Activated B cell treated with CpG ODN at 0.5 μM for 24 hours (primary cell): Measurements from ENCODE around the gene SRSF9. TPM values are rescaled to one million over a fixed set of nuclear protein-coding genes. Genes with fewer than 3 reads are reported as not detected.

Source experiments
- ATAC-seq: fragments of 200-7000 bp; cut with Tn5 transposase; one replicate; pipeline ENCODE4 v1.10.0; 2021; ENCODE audit warnings: low read depth, mild to moderate bottlenecking, moderate library complexity
- CTCF ChIA-PET: fragments of 350-600 bp; sonication (Branson Sonifier 250); formaldehyde crosslinking; loops from one replicate; lab custom pipeline; 2021; ENCODE audit warnings: antibody characterized with exemption; lab: Charles Lee
- POLR2A ChIA-PET: fragments of 350-600 bp; sonication (Branson Sonifier 250); formaldehyde crosslinking; loops from one replicate; lab custom pipeline; 2021; ENCODE audit warnings: antibody characterized with exemption; lab: Charles Lee
- DNase-seq: peaks from one replicate; pipeline ENCODE4 v3.0.0; 2022
- H3K27ac Mint-ChIP-seq: one replicate; pipeline ENCODE4 v1.8.0; 2020; ENCODE audit warnings: mixed read lengths
- H3K27me3 Mint-ChIP-seq: one replicate; pipeline ENCODE4 v1.8.0; 2021; ENCODE audit warnings: mixed read lengths
- H3K36me3 Mint-ChIP-seq: one replicate; pipeline ENCODE4 v1.8.0; 2021; ENCODE audit warnings: low read depth, mixed read lengths
- H3K4me1 Mint-ChIP-seq: one replicate; pipeline ENCODE4 v1.8.0; 2021; ENCODE audit warnings: mixed read lengths
- H3K4me3 Mint-ChIP-seq: one replicate; pipeline ENCODE4 v1.8.0; 2020; ENCODE audit warnings: mild to moderate bottlenecking, mixed read lengths
- H3K9me3 Mint-ChIP-seq: one replicate; pipeline ENCODE4 v1.8.0; 2020; ENCODE audit warnings: mixed read lengths
- CTCF ChIP-seq: fragments of 200-600 bp; IDR thresholded peaks from one replicate; pipeline ENCODE4 v1.8.0; 2022; ENCODE audit warnings: antibody characterized with exemption, mild to moderate bottlenecking
- intact Hi-C: fragments of 100-400 bp; cut with micrococcal nuclease; formaldehyde crosslinking; loops from one replicate; pipeline ENCODE4 v1.15.1; 2024
- total RNA-seq: library from RNA; stranded (reverse); gene quantifications from 2 replicates; pipeline ENCODE4 v1.2.3, GENCODE V29; 2022

SRSF9 gene
- total RNA-seq, 1 donor from 2014 or later = 191 TPM

DNA sequence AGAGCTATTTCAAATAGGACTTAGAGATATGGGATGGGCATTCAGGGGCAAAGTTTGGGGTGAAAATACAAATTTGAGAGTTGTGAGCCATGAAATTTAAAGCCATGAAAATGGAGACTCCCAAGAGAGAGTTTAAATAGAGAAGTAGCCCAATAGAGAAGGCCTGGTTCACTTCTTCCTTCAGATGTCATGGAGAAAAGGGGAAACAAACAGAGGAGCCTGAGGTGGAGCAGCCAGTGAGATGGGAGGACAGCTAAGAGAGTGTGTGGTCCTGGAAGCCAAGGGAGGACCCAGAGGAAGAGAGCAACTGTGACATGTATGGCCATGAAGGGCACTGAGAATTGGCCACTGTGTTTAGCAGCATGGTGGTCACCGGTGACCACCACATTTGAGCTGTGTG is 14.1 kb upstream of the SRSF9 start:
- ChIA-PET CTCF (no interaction called here), POLR2A (interaction anchor here (1.2 kb wide), 1 partner anchor 14 kb away, joined by 3 read pairs; the partner anchor contains the start of gene SRSF9)
- Mint-ChIP-seq H3K9me3 (no peaks in the 10 kb centered on the region), H3K27me3 (no peaks in the 10 kb centered on the region), H3K4me3 (no peak overlapping the region), H3K27ac (no peak overlapping the region), H3K36me3 (no peaks in the 10 kb centered on the region), H3K4me1 (no peaks in the 10 kb centered on the region)
- no peak for DNase-seq
- intact Hi-C loops = no loop called here
- ATAC-seq = no peak
- TF ChIP-seq CTCF = no peak

GRCh38 chr12:120481022-120481767 is 11.6 kb upstream of the SRSF9 start:
- no peak for ATAC-seq
- no peaks in the 10 kb centered on the region for H3K9me3 Mint-ChIP-seq
- CTCF ChIA-PET = no interaction called here
- DNase-seq = no peak
- intact Hi-C loops = no loop called here
- no peak overlapping the region for H3K27ac Mint-ChIP-seq
- H3K4me1 Mint-ChIP-seq = no peaks in the 10 kb centered on the region
- no peaks in the 10 kb centered on the region for H3K36me3 Mint-ChIP-seq
- no peak overlapping the region for H3K4me3 Mint-ChIP-seq
- POLR2A ChIA-PET = no interaction called here
- TF ChIP-seq CTCF = no peak
- no peaks in the 10 kb centered on the region for H3K27me3 Mint-ChIP-seq

- CTCF ChIA-PET = no interaction called here
- intact Hi-C loops = no loop called here
- ATAC-seq (no peak), DNase-seq (no peak)
- Mint-ChIP-seq H3K27ac (no peak overlapping the region), H3K27me3 (no peaks in the 10 kb centered on the region), H3K4me1 (no peaks in the 10 kb centered on the region), H3K36me3 (no peaks in the 10 kb centered on the region), H3K4me3 (no peak overlapping the region), H3K9me3 (no peaks in the 10 kb centered on the region)
- no peak for TF ChIP-seq CTCF
- POLR2A ChIA-PET = no interaction called here
Measured at GRCh38 chr12:120480211-120480610, 10.7 kb upstream of the SRSF9 start.

DNA sequence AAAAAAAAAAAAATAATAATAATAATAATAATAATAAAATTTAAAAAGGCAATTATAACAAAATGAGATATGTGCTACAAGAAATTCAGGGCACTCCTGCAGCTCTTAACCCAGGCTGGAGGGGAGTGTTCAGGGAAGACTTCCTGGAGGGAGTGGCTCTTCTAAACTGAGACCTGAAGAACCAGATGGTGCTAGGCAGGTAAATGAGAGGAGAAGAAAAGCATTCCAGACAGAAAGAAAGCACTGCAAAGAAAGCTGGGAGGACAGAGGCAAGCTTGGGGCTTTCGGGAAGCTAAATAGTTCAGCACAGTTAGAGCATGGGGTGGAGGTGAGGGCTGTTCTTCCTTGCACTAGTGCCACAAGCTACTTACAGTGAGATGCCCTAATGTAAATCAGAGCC is 9.9 kb upstream of the SRSF9 start:
- no peaks in the 10 kb centered on the region for H3K9me3 Mint-ChIP-seq
- TF ChIP-seq CTCF = no peak
- no peak for DNase-seq
- H3K36me3 Mint-ChIP-seq = no peaks in the 10 kb centered on the region
- ATAC-seq = no peak
- ChIA-PET POLR2A (no interaction called here), CTCF (no interaction called here)
- intact Hi-C loops = no loop called here
- H3K4me1 Mint-ChIP-seq = no peaks in the 10 kb centered on the region
- no peak overlapping the region for H3K4me3 Mint-ChIP-seq
- H3K27me3 Mint-ChIP-seq = no peaks in the 10 kb centered on the region
- no peak overlapping the region for H3K27ac Mint-ChIP-seq

GRCh38 chr12:120475643-120476042 is 6.1 kb upstream of the SRSF9 start:
- no peaks in the 10 kb centered on the region for H3K9me3 Mint-ChIP-seq
- no peaks in the 10 kb centered on the region for H3K27me3 Mint-ChIP-seq
- H3K36me3 Mint-ChIP-seq = no peaks in the 10 kb centered on the region
- intact Hi-C loops = no loop called here
- ChIA-PET POLR2A (interaction anchor here (0.6 to 2.5 kb wide), 3 partner anchors 11 to 494 kb away, joined by 5 to 7 read pairs (median 6); partner anchors contain the start of gene DYNLL1), CTCF (no interaction called here)
- ATAC-seq (no peak), DNase-seq (no peak)
- H3K4me1 Mint-ChIP-seq = no peaks in the 10 kb centered on the region
- no peak overlapping the region for H3K27ac Mint-ChIP-seq
- TF ChIP-seq CTCF = no peak
- H3K4me3 Mint-ChIP-seq = no peak overlapping the region
